Measurements from ENCODE around the gene LRRC70.
"Not testable (repeated sequence)": the region's sequence is repeated elsewhere in the genome, so short reads cannot be mapped to it uniquely, and the experiment has no call there.

Gene LRRC70

GRCh38 chr5:62608529-62609511, 30.2 kb downstream of the LRRC70 start:
- DNase-seq, result no peak

- no peak for DNase-seq
These were observed 35.7 kb downstream of the LRRC70 start for GRCh38 chr5:62614355-62614754.

- DNase-seq, result no peak
These were observed 38.1 kb downstream of the LRRC70 start for GRCh38 chr5:62616615-62617277.

GRCh38 chr5:62617943-62618342, 39.3 kb downstream of the LRRC70 start:
- DNase-seq, result no peak

GRCh38 chr5:62620761-62621160, 42.1 kb downstream of the LRRC70 start:
- no peak for DNase-seq

- DNase-seq, result no peak
These were observed 42.7 kb downstream of the LRRC70 start for GRCh38 chr5:62621280-62621679.

- no peak for DNase-seq
These were observed 44.7 kb downstream of the LRRC70 start for GRCh38 chr5:62623271-62623670.

GRCh38 chr5:62624436-62624835, 45.8 kb downstream of the LRRC70 start:
- not testable (repeated sequence) for DNase-seq

- DNase-seq, result no peak
These were observed 47.9 kb downstream of the LRRC70 start for GRCh38 chr5:62626534-62626933.

GRCh38 chr5:62627121-62627520, 48.5 kb downstream of the LRRC70 start:
- no peak for DNase-seq

GRCh38 chr5:62627901-62628300, 49.3 kb downstream of the LRRC70 start:
- no peak for DNase-seq

All from NCI-H2029 (cell line).